GM21528 (cell line): ENCODE data around the gene TXNRD2.
"Not testable (repeated sequence)": the region's sequence is repeated elsewhere in the genome, so short reads cannot be mapped to it uniquely, and the experiment has no call there.

Experiments used
- ATAC-seq: cut with Tn5 transposase; IDR thresholded peaks from one replicate; pipeline ENCODE4 v1.9.1; 2021; ENCODE audit warnings: mild to moderate bottlenecking, moderate library complexity; ENCODE audit not compliant: unreplicated experiment, low FRiP score

Gene TXNRD2

DNA sequence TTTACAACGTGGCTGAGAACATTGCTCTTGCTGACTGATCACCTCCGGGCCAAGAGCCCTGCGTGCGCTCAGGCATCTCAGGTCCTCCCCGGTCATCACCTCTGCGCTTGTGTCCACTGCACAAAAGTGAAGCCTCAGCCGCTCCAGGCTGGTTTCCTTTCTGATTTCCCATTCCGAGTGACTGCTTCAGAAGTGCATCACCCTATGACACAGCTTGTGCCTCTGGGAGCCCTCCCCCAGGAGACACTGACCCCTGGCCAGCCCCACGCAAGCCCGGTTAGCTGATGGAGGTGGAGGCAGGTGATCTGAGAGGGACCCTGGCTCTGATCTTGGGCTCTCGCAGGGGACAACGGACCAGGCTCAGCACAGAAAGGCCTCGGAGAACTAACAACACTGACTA lies 48.7 kb downstream of the TXNRD2 start:
- ATAC-seq: no peak

DNA sequence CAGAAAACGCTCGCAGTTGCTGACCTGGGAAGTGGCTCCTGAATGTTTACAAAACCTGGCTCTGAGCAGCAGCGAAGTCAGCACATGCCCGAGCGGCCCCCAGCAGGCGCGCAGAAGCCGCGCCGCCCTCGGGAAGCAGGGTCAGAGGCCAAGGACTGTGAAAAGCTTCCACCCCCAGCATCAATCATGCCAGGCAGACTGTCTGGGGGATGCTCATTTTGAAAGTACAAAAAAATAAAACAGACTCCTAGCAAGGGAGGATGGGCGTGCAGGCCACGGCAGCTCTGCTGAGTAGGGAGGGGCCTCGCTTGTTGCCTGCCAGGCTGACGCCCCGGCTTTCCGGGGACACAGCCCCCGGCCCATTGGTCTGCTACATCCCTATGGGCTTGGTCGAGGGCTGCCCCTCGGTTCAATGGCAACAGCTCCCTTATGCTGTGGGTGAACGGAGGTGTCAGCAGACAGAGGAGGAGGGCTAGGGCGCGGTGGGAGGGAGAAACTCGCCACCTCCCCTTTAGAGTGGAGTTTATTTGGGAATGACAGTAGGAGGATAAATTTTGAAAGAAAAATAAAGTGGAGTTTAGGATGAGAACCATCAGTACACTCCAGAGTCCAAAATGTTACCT lies 49.2 kb downstream of the TXNRD2 start:
- no peak for ATAC-seq

DNA sequence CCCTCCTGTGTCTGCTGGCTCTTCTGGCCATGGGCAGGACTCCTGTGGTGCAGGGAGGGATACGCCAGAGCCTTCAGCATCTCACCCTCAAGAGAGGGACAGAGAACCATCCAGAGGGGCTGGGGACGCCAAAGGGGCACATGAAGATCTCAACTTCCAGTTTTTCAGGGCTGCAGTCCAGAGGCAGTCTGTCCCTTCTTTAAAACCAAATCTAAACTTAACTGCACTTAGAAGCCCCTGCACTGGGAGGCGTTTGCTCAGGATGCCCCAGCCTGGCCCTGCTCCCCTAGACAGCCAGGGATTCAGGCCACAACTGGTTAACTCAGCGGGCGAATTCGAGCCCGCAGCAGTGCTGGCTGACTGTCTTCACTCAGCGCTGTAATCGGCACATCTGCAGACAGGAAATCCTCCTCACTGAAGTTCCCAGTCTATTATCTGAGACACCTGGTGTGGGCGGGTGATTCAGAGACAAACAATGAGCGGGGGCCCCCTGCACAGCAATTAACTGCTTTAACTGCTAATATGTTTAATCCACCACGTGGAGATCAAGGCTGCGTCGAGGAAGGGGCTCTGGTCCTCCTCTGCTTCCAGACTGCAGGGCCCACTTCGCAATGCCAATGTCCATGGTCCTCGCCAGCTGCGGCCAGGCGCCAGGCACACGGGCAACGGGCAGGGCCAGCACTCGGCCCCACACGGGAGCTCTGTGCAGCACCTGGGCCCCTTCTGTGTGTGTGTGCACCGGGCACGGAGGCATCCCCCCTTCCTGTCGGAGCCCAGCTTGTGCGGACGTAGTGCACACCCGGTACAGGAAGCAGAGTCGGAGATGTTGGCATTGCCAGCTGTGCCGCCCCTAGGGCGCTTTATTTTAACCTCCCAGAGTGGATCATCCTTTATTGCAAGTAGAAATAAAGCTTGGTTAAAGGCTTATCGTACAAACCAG lies 50.0 kb downstream of the TXNRD2 start:
- no peak for ATAC-seq

DNA sequence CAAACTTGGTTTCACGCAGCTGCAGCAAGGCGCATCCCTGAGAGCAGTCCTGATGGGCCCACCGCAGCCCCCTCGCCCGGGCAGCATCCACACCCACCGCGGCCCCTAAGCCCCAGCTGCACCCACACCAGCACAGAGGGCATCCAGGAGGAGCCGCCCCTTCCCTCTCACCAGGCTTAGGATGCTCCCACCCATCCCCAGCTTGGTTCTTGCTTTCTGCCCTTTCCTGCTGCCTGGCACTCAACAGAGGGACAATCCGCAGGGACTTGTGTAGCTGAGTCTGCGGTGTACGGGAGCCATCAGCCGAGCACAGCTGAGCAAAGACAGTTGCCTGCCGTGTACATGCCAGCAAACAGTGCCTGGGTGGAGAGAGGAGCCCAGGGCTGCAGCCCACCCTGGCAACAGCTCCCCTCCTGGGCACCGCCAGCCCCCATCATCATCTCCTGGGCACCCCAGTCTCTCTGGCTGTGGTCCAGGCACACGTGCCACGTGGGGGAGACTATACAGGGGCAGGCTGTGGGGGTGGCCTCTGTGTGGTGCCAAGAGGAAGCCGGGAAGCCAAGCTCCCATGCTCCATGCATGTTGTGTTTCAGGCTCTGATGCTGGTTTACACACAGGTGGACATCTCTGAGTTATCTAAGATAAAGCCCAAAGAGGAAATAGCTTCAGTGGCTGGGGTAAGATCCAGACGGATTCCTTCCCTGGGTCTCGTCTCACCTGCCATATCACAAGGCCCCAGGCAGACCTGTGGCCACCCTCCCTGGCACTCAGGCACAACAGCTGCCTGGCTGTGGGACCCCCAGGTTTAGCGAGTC lies 50.9 kb downstream of the TXNRD2 start:
- no peak for ATAC-seq

DNA sequence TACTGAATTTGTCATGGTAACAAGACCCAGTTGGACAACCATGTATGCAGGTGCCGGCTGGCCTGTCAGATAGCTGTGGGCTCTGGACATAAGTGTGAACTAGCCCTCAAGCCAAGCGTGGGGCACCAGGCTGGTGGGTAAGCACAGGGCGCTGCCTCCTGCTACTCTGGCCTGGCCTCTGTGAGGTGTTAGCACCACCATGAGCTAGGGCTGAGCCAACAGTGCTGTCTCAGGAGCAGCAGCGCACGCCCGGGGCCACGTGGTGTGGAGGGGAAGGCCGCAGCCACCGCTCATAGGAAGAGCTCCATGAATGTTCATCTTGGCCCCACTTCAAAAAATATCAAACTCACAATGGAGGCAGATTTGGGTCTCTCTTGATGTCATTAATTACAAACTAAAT lies 51.7 kb downstream of the TXNRD2 start:
- no peak for ATAC-seq

DNA sequence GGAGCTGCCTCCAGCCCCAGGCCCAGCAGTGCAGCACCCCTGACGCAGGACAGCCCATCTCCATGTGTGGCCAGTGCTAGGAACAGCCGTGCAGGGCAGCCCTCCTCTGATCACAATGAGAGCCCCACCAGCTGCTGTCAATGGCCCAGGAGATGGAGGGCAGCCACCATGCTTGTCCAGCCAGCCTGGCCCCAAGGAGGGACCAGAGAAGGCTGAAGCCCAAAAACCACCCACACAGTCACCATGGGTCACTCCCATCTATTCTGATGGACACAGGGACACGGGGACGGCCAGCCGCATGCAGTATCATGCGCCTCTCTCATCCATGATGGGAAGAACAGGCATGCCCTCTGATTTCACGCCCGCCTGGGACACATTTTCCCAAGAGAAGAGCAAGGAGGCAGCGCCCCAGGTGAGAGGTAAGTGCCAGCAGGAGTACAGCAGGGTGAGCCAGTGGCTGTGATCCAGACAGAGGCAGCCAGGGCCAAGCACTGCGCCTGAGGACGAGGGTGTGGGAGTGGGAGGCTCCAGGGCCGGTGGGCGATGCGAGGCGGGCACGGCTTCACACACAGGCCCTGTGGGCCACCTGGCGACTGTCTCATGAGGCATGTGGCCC lies 53.4 kb downstream of the TXNRD2 start:
- no peak for ATAC-seq

DNA sequence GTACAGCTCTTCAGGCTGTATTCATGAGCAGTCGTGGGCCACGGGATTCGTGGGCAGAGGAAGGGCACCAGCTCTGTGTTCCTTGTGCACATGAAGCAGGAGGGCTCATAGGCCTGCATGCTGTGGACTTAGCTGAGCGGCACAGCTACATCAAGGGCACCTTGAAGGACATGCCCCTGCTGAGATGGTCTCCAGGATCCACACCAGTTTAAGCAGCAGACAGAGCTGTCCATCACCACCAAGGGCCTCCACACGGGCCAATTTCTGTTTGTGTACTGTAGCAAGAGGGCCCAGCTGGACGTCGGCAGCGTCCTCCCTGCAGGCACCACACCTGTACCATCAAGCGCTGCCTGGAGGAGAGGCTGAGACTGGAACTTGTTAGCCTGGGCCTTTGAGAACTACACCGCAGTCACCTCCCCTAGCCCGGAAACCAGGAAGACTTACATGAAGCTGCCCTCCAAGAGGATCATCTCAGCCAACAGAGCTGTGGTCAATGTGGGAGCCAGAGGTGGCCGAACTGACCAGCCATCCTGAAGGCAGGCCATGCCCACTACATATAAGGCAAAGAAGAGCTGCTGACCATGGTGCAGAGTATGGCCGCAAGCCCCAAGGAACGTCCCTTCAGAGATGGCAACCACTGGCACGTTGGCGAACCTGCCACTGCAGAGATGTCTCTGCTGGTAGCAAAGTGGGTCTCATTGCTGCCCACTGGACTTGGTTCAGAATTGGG lies 54.2 kb downstream of the TXNRD2 start:
- no peak for ATAC-seq

DNA sequence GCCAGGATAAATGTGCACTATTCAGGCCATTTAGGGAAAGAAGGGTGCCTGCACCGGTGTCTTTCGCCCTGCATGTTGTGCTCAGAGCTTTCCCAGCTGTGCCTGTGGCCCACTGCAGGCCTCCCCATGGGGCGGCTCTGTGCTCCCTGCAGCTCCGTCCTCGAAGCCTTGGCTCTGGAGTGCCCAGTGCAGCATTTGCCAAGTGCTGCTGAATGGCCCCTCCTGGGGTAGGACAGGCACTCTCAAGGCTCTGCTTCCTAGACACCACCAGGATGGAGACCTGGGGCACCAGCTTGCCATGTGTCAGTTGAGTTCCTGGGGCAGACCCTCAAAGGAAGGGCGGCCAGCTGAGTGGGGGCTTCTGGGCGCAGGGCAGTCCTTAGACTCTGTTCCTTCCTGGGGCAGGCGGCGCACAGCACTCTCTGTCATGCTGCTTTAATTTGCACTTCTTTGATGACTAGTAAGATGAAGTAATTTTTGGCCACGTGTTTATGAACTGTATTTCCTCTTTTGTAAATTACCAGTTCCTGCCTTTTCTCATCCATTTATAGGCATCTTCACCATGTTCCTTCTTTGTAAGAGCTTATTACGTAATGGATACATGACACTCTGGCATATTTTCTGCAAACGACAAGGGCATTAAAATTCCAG lies 54.9 kb downstream of the TXNRD2 start:
- no peak for ATAC-seq

DNA sequence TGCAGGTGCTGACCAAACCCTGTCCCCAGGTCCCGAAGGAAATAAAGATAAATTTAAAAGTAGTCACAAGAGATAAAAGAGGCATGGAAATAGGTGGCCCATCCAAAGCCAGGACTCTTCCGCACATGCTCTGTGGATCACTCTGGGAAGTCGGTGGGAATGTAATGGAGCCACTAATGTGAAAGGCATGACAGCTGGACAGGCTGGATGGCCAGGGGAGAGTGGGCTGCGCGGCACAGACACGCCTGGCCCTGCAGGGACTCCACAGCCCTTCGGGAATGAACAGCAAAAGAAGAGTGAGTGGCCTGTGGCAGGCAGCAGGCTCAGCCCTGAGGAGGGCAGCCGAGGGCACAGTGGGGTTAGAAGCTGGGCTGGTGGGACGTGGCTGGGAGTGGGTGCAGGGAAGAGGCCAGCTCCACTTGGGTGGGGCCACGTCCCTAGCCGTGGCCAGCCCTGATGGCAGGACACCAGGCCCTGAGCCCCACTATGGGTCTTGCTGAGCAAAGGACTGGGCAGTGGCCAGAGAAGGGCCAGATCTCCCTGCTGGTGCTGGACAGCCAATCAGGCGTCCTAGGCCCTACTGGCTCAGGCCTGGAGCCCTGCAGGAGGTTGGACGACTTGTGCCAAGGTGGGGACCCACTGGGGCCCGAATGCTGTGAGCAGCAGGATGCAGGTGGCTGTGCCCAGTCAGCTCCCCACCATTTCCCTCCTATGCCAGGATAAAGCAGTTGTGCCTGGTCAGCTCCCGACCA lies 55.6 kb downstream of the TXNRD2 start:
- ATAC-seq: no peak

DNA sequence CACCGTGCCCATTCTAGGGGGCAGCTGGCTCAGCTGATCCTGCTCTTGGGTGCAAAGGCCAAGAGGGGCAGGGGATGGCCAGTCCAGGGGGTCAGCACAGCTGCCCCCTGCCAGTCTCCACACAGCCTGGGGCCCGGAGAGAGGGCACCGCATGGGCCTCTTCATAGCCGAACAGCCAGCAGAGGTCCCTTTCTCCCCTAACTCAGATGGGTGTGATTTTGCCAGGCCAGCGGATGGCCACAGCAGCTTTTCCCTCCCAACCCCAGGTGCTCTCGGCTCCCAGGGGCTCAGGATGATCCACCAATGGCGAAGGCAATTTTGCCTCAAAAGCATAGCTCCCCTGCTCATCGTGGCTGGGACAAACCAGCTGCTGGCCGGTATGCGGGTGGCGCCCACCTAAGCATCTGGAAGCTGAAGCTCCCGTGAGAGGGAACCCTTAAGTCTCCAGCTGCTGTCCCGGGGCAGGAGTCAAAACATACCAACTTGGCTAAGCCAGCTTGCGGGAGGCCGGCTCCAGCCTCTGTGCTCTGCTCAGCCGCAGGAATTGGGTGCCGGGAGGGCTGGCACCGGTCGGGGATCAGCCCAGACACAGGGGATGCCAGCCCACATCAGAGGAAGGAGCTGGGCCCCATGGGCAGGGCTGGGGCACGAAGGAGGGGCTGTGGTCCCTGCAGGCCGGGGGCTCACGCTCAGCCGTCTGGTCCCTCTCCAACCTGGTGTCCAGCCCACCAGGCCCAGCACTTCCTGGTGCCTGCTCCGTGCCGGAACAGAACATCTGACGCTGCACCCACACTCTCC lies 56.5 kb downstream of the TXNRD2 start:
- ATAC-seq: no peak

DNA sequence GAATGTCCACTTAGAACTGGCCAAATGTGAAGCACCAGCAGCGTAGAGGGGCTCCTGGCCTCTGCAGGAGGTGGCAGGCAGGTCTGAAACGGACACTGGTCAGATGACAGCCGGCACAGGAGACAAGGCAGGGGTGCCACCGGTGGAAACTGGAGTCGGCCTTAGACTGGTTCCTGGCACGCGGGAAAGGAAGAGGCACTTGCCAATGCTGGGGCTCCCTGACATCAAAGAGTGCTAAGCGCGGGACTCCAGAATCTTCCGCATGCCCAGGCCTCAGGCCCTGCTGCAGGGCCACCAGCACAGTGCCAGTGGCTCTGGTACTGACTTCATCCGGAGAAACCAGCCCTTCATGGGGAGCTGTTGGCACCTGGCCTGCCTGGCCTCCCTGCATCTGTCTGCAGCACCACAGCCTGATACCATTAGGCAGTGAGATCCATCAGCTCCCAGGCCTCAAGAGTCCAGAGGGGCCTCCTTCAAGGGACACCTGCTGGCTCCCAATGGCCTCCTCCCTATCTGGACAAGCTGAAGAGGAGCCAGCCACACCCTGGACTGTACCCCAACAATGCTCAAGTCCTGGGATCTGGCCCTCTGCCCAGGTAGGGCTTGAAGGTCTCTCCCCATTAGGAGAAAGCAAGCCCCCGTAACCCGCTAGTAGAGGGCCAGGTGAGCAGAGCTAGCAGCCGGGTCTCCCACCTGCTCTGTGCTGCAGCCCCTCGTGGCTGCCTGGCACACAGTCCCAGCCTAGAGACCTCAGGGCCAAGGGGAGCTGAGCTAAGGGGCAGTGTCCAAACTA lies 57.3 kb downstream of the TXNRD2 start:
- ATAC-seq: no peak

DNA sequence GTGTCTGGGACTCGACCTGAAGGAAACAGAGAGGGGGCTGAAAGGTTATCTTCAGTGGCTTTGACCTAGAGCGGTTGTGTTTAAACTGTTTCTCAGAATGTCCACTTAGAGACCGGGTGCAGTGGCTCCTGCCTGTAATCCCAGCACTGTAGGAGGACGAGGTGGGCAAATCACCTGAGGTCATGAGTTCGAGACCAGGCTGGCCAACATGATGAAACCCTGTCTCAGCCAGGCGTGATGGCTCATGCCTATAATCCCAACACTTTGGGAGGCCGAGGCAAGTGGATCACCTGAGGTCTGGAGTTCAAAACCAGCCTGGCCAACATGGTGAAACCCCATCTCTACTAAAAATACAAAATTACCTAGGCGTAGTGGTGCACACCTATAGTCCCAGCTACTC lies 58.2 kb downstream of the TXNRD2 start:
- ATAC-seq: not testable (repeated sequence)

DNA sequence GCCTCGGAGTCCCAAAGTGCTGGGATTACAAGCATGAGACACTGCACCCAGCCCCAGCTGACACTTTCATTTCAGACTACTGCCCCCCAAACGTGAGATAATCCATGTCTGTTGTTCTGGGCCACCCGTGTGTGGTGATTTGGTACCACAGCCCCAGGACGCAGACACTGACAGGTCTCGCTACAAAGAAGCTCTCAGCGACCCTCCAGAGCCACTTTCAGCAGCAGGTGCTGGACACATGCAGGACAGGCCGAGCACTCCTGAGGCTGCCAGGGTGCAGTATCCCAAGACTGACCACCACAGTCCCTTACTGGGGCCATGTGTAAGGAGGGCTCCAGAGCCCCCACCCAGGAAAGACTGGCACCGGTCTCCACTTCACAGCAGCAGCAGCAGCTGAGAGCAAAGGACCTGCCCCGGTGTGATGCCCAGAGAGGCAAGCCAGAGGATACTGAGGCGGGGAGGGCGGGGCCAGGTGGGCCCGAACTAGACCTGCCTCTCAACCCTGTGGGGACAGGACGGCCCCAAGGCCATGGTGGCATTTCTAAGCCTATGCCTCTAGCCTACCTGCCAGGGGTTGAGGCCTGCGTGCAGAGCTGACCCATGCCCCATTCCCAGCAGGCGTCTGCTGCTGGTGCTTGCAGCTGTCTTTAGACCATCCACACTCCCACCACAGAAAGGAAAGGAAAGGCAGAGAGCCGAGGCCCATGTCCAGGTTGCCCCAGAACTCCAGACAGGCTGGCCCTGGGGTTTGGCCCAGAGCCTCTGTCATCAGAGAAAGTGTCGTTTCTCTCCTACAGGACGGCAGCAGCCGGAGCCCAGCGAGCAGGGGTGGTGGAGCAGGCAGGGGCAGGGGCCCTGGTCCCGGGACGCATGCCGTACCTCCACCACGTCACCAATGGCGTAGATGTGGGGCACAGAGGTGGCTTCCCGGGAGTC lies 58.9 kb downstream of the TXNRD2 start:
- ATAC-seq: no peak

DNA sequence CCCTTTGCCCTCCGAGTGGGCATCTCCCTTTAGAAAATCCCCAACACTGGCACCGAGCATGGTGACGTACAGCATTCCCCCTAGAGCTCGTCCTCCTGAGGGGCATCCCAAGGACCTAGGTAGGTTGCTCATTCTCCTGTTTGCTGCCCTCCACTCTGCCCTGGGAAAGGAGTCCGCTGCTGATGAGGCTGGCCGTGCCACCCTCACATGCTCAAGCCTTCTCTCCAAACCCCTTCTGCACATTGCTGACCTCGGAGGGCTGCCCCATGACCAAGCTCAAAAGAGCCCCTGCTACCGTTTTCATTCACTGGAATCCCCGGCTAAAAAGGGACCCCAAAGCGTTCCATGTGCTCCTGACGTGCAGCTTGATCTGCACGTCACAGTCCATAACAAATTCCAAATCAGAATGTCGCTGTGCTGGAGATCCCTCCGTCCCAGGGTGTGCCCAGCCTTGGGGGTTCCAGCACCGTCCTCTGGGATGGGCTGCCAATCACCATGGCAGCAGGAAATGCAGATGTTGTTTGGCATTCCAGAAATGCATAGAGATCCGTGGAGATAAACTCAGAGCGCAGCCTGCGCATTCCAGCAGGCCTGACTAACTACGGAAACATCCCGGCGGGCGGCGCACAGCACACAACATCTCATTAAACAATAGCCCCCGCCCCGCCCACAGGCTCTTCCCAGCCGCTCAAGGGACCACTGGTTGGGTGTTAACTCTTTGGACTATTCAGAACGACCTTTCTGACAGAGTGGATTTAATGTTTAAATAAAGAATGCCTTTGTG lies 60.6 kb downstream of the TXNRD2 start:
- ATAC-seq: no peak

DNA sequence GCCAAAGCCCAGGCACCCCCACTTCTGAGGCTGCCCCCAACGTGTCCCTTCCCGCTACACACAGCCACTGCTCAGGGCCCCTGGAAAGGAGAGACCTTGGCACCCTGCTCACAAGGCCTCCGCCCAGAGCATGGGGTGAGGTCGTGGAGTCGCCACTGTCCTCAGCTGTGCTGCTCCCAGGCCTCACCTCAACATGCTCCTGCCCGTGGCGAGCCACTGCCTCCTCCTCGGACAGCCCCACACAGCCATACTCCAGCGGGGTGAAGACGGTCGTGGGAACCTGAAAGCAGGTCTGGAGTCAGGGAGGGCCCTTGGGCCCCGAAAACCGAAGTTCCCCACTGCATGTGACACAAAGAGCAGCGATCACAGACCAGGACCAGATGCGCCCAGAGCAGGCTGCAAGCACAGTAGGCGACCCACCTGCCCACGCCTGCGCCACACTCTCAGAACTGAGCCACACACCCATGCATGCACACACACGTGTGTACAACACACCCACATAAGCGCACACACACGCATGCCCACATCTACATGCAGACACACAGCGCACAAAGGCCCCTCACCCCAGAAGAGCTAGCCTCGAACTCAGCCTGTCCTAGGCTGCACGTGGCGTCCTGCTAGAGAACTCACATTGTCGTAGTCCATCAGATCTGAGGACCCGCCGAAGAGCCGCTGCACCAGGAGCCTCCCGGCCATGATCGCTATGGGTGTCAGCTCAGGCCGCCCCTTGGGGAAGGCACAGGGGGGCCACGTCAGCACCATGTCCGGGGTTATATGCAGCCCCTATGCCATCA lies 61.4 kb downstream of the TXNRD2 start:
- no peak for ATAC-seq
